HUES64 (cell line): Measurements from ENCODE around the gene SPATA3.

Experiments used
- H3K27ac ChIP-seq: 2 replicates; pipeline ENCODE4 v1.7.0; 2013; ENCODE audit warnings: low read depth, low read length, inconsistent platforms
- H3K27me3 ChIP-seq: 2 replicates; pipeline ENCODE4 v1.6.1; 2013; ENCODE audit warnings: mild to moderate bottlenecking, low read length; ENCODE audit not compliant: insufficient read depth
- H3K36me3 ChIP-seq: 2 replicates; pipeline ENCODE4 v1.6.1; 2013; ENCODE audit warnings: mild to moderate bottlenecking, low read length; ENCODE audit not compliant: insufficient read depth
- H3K4me1 ChIP-seq: 2 replicates; pipeline ENCODE4 v1.6.1; 2013; ENCODE audit warnings: mild to moderate bottlenecking, low read length, moderate library complexity; ENCODE audit not compliant: insufficient read depth
- H3K4me3 ChIP-seq: 2 replicates; pipeline ENCODE4 v1.5.1; 2013; ENCODE audit warnings: mild to moderate bottlenecking, low read length, moderate library complexity
- H3K9ac ChIP-seq: 2 replicates; pipeline ENCODE4 v1.6.1; 2013; ENCODE audit warnings: mild to moderate bottlenecking, low read depth, low read length
- H3K9me3 ChIP-seq: 2 replicates; pipeline ENCODE4 v1.6.1; 2013; ENCODE audit warnings: low read depth, low read length; ENCODE audit not compliant: insufficient read depth
- WGBS: fragments of 150-250, 120-280 bp; methylation state at CpG from one replicate; pipeline ENCODE4 v1.1.7; 2013; ENCODE audit warnings: missing lambda C conversion rate; 5-methylcytosine and 5-hydroxymethylcytosine counted together

The SPATA3 gene

GRCh38 chr2:230985519-230986231, 10.2 kb upstream of the SPATA3 start:
- Histone ChIP-seq H3K4me3 (no peak overlapping the region), H3K9ac (no peak overlapping the region), H3K4me1 (peaks cover 11% of the 10 kb centered on the region), H3K9me3 (no peaks in the 10 kb centered on the region), H3K27ac (no peak overlapping the region), H3K36me3 (no peaks in the 10 kb centered on the region), H3K27me3 (0 out of 2 replicates have a peak, but pooled peaks cover 6% of the 10 kb centered on the region)
- WGBS: 91% methylated on average over 12 of the region's 12 CpGs

DNA sequence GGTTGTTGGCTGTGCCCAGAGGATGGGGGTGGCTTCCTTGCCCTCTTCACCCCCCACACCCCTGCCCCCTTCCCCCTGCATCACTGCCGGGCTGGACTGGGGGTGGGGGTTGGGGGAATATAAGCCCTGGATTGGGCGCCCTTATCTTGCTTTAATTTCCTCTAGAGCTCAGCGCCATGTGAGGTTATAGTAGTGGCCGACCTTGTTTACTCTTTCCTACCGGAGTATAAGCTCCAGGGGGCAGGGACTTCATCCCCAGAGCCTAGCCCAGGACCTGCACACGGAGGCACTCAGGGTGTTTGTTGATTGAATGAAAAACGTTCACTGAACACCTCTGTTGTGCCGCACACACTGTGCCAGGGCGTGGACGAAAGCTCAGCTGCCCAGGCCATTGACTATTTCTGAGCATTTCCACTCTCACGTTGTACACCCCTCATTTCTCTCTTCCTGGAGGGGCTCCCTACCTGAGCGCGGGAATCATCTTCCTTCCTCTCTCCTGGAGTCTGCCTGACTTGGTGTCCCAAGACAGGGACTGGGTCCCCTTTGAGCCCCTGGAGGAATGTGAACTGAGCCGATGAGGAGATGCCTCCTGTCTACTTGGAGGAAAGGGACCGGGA, 9.3 kb upstream of the SPATA3 start:
- no peaks in the 10 kb centered on the region for H3K36me3 ChIP-seq
- 72% methylated on average over 14 of the region's 15 CpGs for WGBS

DNA sequence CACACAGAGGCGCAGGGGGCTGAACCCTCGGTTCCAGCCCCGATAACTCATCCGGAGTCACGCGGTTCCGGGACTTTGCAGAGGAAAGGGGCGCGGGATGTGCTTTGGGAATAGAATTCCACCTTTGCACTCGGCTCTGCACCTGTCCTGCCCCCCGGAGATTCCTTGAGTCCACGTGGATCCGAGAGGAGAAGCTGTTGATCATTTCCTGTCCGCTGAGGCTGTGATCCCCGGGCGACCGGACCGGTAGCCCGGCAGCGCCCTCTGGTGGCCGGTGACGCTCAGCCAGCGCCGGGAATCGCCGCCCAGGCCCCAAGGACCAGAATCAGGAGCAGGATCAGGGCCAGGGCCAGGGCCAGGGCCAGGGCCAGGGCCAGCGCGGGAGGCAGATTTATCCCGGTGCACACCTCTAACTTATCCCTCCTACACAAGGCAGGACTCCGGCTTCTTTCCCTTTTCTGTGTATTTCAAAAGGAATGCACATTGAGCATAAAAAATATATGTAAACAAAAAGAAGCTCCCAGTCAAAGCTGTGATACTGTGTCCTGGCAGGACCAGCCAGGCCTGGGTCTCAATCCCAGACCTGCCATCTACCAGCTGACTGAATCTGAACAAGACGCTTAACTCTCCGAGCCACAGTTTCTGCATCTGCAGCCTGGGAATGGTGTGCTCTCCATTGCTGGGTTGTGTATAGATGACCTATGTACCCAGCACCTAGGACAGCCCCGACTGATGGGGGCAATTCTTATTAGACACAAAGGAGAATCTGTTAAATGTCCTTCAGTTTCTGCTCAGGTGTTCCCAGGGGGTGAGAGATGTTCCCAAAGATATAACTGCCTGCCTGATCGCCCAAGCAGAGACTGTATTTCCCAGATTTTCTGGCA, 8.5 kb upstream of the SPATA3 start:
- no peaks in the 10 kb centered on the region for H3K36me3 ChIP-seq
- no peak overlapping the region for H3K27ac ChIP-seq
- peaks cover 11% of the 10 kb centered on the region for H3K4me1 ChIP-seq
- H3K4me3 ChIP-seq: peak overlapping the region; percentile 49
- 0 out of 2 replicates have a peak, but pooled peaks cover 6% of the 10 kb centered on the region for H3K27me3 ChIP-seq
- H3K9ac ChIP-seq: no peak overlapping the region
- no peaks in the 10 kb centered on the region for H3K9me3 ChIP-seq
- 17% methylated on average over 33 of the region's 34 CpGs for WGBS

More for the DNA sequence above, 9.3 kb upstream of the SPATA3 start:
- Histone ChIP-seq H3K4me1 (peaks cover 11% of the 10 kb centered on the region), H3K27me3 (0 out of 2 replicates have a peak, but pooled peaks cover 6% of the 10 kb centered on the region), H3K27ac (no peak overlapping the region), H3K9ac (no peak overlapping the region), H3K4me3 (peak overlapping the region; percentile 49), H3K9me3 (no peaks in the 10 kb centered on the region)

- no peak overlapping the region for H3K27ac ChIP-seq
- no peak overlapping the region for H3K9ac ChIP-seq
- peaks cover 11% of the 10 kb centered on the region for H3K4me1 ChIP-seq
- H3K4me3 ChIP-seq: no peak overlapping the region
- 0 out of 2 replicates have a peak, but pooled peaks cover 6% of the 10 kb centered on the region for H3K27me3 ChIP-seq
- no peaks in the 10 kb centered on the region for H3K9me3 ChIP-seq
- no peaks in the 10 kb centered on the region for H3K36me3 ChIP-seq
- 93% methylated on average over 21 of the region's 21 CpGs for WGBS
These were observed 6.2 kb upstream of the SPATA3 start for GRCh38 chr2:230989731-230990130.

GRCh38 chr2:230990131-230990898, 5.6 kb upstream of the SPATA3 start:
- Histone ChIP-seq H3K27me3 (0 out of 2 replicates have a peak, but pooled peaks cover 6% of the 10 kb centered on the region), H3K9me3 (no peaks in the 10 kb centered on the region), H3K4me1 (peaks cover 11% of the 10 kb centered on the region), H3K36me3 (no peaks in the 10 kb centered on the region), H3K27ac (no peak overlapping the region), H3K9ac (no peak overlapping the region), H3K4me3 (no peak overlapping the region)
- WGBS: 96% methylated on average over 70 of the region's 70 CpGs

- Histone ChIP-seq H3K9me3 (no peaks in the 10 kb centered on the region), H3K4me3 (no peak overlapping the region), H3K27ac (no peak overlapping the region), H3K4me1 (peaks cover 8% of the 10 kb centered on the region), H3K36me3 (no peaks in the 10 kb centered on the region), H3K9ac (no peak overlapping the region), H3K27me3 (0 out of 2 replicates have a peak, but pooled peaks cover 6% of the 10 kb centered on the region)
- WGBS: 96% methylated on average over 27 of the region's 27 CpGs
These were observed 5.1 kb upstream of the SPATA3 start for GRCh38 chr2:230990899-230991150.

- Histone ChIP-seq H3K9me3 (no peaks in the 10 kb centered on the region), H3K4me1 (peaks cover 3% of the 10 kb centered on the region), H3K27ac (no peak overlapping the region), H3K9ac (no peak overlapping the region), H3K4me3 (no peak overlapping the region), H3K36me3 (no peaks in the 10 kb centered on the region), H3K27me3 (0 out of 2 replicates have a peak, but pooled peaks cover 5% of the 10 kb centered on the region)
- WGBS: 95% methylated on average over 7 of the region's 7 CpGs
These were observed 4.3 kb upstream of the SPATA3 start for GRCh38 chr2:230991598-230991997.

- Histone ChIP-seq H3K27ac (no peak overlapping the region), H3K27me3 (peaks cover 10% of the 10 kb centered on the region), H3K36me3 (no peaks in the 10 kb centered on the region), H3K9me3 (no peaks in the 10 kb centered on the region), H3K4me3 (no peak overlapping the region), H3K9ac (no peak overlapping the region), H3K4me1 (no peaks in the 10 kb centered on the region)
These were observed 740 bp downstream of the SPATA3 start for GRCh38 chr2:230996661-230997060.

- no peak overlapping the region for H3K27ac ChIP-seq
- H3K36me3 ChIP-seq: no peaks in the 10 kb centered on the region
- H3K4me1 ChIP-seq: no peaks in the 10 kb centered on the region
- H3K27me3 ChIP-seq: peaks cover 16% of the 10 kb centered on the region
- no peaks in the 10 kb centered on the region for H3K9me3 ChIP-seq
- no peak overlapping the region for H3K4me3 ChIP-seq
- H3K9ac ChIP-seq: no peak overlapping the region
- WGBS: 93% methylated on average over 2 of the region's 2 CpGs
These were observed 3.0 kb downstream of the SPATA3 start for GRCh38 chr2:230998882-230999281.

- Histone ChIP-seq H3K4me3 (no peak overlapping the region), H3K27me3 (peaks cover 16% of the 10 kb centered on the region), H3K27ac (no peak overlapping the region), H3K4me1 (no peaks in the 10 kb centered on the region), H3K9me3 (no peaks in the 10 kb centered on the region), H3K9ac (no peak overlapping the region), H3K36me3 (no peaks in the 10 kb centered on the region)
- WGBS: 89% methylated on average over 4 of the region's 4 CpGs
These were observed 3.6 kb downstream of the SPATA3 start for GRCh38 chr2:230999477-230999876.
